ENCODE results near the gene KIAA1755. TPM values are rescaled to one million over a fixed set of nuclear protein-coding genes. Genes with fewer than 3 reads are reported as not detected.

The KIAA1755 gene
- total RNA-seq, 3 donors from 2014 or later (not counting 1 experiment from before 2014, with no cell fraction given): not detected

DNA sequence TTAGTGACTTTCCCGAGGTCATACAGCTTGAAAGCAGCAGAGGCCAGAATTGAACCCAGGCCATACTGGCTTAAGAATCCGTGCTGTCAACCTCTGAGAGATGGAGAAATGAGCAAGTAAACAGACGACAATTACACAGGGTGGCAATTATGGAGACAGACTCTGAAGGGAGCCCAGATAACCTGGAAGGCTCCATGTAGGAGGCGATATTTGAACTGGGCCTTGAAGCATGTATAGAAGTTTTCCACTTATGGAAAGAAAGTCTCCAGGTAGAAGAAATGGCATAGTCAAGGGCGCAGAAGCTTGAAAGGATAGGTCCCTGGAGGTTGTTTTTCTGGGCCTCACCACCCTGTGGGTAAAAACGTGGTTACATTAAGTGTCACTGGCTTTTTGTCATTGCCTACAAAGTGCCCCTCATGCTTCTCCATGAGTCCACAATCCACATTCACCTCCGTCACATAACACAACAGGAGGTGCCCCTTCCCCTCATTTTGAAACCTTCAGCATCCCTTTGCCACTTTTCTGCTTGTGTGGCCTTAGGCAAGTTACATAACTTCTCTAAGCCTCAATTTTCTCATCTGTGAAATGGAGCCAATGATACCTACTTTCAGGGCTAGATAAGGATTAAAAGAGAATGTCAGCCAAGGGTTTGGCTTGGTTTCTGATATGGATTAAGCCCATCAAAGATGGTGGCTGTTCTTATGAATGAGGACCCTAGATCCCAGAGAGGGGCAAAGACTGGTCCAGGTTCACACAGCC, 37.6 kb upstream of the KIAA1755 start:
- peaks cover 3% of the 10 kb centered on the region for H3K4me1 ChIP-seq (ENCODE audit: control insufficient read depth, insufficient read depth, low read length)
- TF ChIP-seq, protein P1, sequence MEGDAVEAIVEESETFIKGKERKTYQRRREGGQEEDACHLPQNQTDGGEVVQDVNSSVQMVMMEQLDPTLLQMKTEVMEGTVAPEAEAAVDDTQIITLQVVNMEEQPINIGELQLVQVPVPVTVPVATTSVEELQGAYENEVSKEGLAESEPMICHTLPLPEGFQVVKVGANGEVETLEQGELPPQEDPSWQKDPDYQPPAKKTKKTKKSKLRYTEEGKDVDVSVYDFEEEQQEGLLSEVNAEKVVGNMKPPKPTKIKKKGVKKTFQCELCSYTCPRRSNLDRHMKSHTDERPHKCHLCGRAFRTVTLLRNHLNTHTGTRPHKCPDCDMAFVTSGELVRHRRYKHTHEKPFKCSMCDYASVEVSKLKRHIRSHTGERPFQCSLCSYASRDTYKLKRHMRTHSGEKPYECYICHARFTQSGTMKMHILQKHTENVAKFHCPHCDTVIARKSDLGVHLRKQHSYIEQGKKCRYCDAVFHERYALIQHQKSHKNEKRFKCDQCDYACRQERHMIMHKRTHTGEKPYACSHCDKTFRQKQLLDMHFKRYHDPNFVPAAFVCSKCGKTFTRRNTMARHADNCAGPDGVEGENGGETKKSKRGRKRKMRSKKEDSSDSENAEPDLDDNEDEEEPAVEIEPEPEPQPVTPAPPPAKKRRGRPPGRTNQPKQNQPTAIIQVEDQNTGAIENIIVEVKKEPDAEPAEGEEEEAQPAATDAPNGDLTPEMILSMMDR (IDR thresholded peaks at IDR 0.05): no peak
- DNase-seq (no peak), ATAC-seq (no peak)
- H3K4me3 ChIP-seq (ENCODE audit: low read length): no peak overlapping the region
- no peaks in the 10 kb centered on the region for H3K36me3 ChIP-seq (ENCODE audit: control insufficient read depth, insufficient read depth, low read length)
- Mint-ChIP-seq H3K9me3 (no peaks in the 10 kb centered on the region), H3K4me3 (no peak overlapping the region), H3K36me3 (no peaks in the 10 kb centered on the region), H3K27ac (no peak overlapping the region), H3K4me1 (peaks cover 4 to 7% of the 10 kb centered on the region in 2 donors), H3K27me3 (ENCODE audit: low read depth in 2 of 2) (peaks cover 23 to 29% of the 10 kb centered on the region in 2 donors)
- H3K27me3 ChIP-seq (ENCODE audit: control insufficient read depth, insufficient read depth, low read length): no peaks in the 10 kb centered on the region
- H3K27ac ChIP-seq (ENCODE audit: low read length): no peak overlapping the region
- H3K9me3 ChIP-seq (ENCODE audit: control insufficient read depth, insufficient read depth, low read length): no peaks in the 10 kb centered on the region
- intact Hi-C loops (cut with micrococcal nuclease): no loop called here
- 88% methylated on average over 7 of the region's 7 CpGs for WGBS (ENCODE audit: insufficient coverage)

DNA sequence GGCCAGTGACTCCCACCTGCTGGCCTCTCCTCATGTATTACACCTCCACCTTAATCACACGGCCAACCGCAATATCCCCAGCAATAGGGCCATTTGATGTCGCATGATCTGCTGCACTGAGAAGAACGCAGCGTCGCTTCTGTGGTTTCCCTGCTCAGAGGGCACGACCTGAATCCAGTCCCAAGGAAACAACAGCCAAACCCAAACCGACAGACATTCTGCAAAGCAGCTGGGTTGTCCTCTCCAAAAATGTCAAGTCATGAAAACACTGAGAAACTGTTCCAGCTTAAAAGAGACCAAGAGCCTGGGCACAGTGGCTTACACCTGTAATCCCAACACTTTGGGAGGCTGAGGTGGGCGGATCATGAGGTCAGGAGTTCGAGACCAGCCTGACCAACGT, 35.9 kb upstream of the KIAA1755 start:
- Mint-ChIP-seq H3K4me1 (no peaks in the 10 kb centered on the region), H3K27ac (no peak overlapping the region), H3K9me3 (no peaks in the 10 kb centered on the region), H3K36me3 (no peaks in the 10 kb centered on the region), H3K27me3 (ENCODE audit: low read depth in 2 of 2) (peaks cover 24 to 25% of the 10 kb centered on the region in 2 donors), H3K4me3 (no peak overlapping the region)
- no peaks in the 10 kb centered on the region for H3K9me3 ChIP-seq (ENCODE audit: control insufficient read depth, insufficient read depth, low read length)
- TF ChIP-seq, protein P1 (IDR thresholded peaks at IDR 0.05): no peak
- no peak overlapping the region for H3K27ac ChIP-seq (ENCODE audit: low read length)
- DNase-seq: no peak
- H3K27me3 ChIP-seq (ENCODE audit: control insufficient read depth, insufficient read depth, low read length): no peaks in the 10 kb centered on the region
- 48% methylated on average over 9 of the region's 11 CpGs for WGBS (ENCODE audit: insufficient coverage)
- no peak overlapping the region for H3K4me3 ChIP-seq (ENCODE audit: low read length)
- ATAC-seq: no peak
- H3K36me3 ChIP-seq (ENCODE audit: control insufficient read depth, insufficient read depth, low read length): no peaks in the 10 kb centered on the region
- intact Hi-C loops (cut with micrococcal nuclease): no loop called here
- H3K4me1 ChIP-seq (ENCODE audit: control insufficient read depth, insufficient read depth, low read length): peaks cover 3% of the 10 kb centered on the region

GRCh38 chr20:38295811-38296210, 35.3 kb upstream of the KIAA1755 start:
- H3K36me3 Mint-ChIP-seq: no peaks in the 10 kb centered on the region
- TF ChIP-seq, protein P1 (IDR thresholded peaks at IDR 0.05): no peak
- H3K27ac Mint-ChIP-seq: no peak overlapping the region
- no peak overlapping the region for H3K4me3 ChIP-seq (ENCODE audit: low read length)
- intact Hi-C loops (cut with micrococcal nuclease): no loop called here
- ATAC-seq: no peak
- no peaks in the 10 kb centered on the region for H3K9me3 Mint-ChIP-seq
- H3K4me1 Mint-ChIP-seq: no peaks in the 10 kb centered on the region
- peaks cover 22 to 24% of the 10 kb centered on the region in 2 donors for H3K27me3 Mint-ChIP-seq (ENCODE audit: low read depth in 2 of 2)
- H3K4me1 ChIP-seq (ENCODE audit: control insufficient read depth, insufficient read depth, low read length): peaks cover 3% of the 10 kb centered on the region
- no peaks in the 10 kb centered on the region for H3K27me3 ChIP-seq (ENCODE audit: control insufficient read depth, insufficient read depth, low read length)
- DNase-seq: no peak
- H3K36me3 ChIP-seq (ENCODE audit: control insufficient read depth, insufficient read depth, low read length): no peaks in the 10 kb centered on the region
- H3K4me3 Mint-ChIP-seq: no peak overlapping the region
- WGBS (ENCODE audit: insufficient coverage): 81% methylated on average over 5 of the region's 5 CpGs
- no peaks in the 10 kb centered on the region for H3K9me3 ChIP-seq (ENCODE audit: control insufficient read depth, insufficient read depth, low read length)
- H3K27ac ChIP-seq (ENCODE audit: low read length): no peak overlapping the region
